GM12891 (cell line): ENCODE measurements around the gene TMPRSS11A.

Experiments
- POLR2A ChIP-seq: IDR thresholded peaks from 2 replicates; pipeline ENCODE4 v1.6.1; 2011; ENCODE audit warnings: low read depth, low read length, control low read depth
- POLR2AphosphoS5 ChIP-seq: IDR thresholded peaks from 2 replicates; pipeline ENCODE4 v1.6.1; 2011; ENCODE audit warnings: low read depth, low read length, control low read depth
- TAF1 ChIP-seq: IDR thresholded peaks from 2 replicates; pipeline ENCODE4 v1.6.1; 2011; ENCODE audit warnings: low read depth, low read length, control low read depth

GRCh38 chr4:67911141-67911540 is 52.2 kb downstream of the TMPRSS11A start:
- TF ChIP-seq TAF1: no peak
- TF ChIP-seq POLR2A: no peak
- TF ChIP-seq POLR2AphosphoS5: no peak
